Testis (tissue), 2 donors: Measurements from ENCODE around the gene IFFO2.

ENCODE experiments used
- POLR2A ChIP-seq: fragments of 450-650 bp; IDR thresholded peaks from one replicate; pipeline ENCODE4 v1.6.1; 2017; ENCODE audit warnings: antibody characterized with exemption, mild to moderate bottlenecking, moderate library complexity
- TF ChIP-seq, protein P1 (sequence below), 3 experiments: fragments of 450-650 bp in 2 of 3; fragments of 200-600 bp in 1 of 3; sonication (generic) in 1 of 3; IDR thresholded peaks; one replicate each; pipeline ENCODE4 v1.5.1; 2016 to 2019; ENCODE audit warnings: antibody characterized with exemption in 3 of 3, mild to moderate bottlenecking in 2 of 3, moderate library complexity in 1 of 3

- no peak for TF ChIP-seq POLR2A
- TF ChIP-seq, protein P1, sequence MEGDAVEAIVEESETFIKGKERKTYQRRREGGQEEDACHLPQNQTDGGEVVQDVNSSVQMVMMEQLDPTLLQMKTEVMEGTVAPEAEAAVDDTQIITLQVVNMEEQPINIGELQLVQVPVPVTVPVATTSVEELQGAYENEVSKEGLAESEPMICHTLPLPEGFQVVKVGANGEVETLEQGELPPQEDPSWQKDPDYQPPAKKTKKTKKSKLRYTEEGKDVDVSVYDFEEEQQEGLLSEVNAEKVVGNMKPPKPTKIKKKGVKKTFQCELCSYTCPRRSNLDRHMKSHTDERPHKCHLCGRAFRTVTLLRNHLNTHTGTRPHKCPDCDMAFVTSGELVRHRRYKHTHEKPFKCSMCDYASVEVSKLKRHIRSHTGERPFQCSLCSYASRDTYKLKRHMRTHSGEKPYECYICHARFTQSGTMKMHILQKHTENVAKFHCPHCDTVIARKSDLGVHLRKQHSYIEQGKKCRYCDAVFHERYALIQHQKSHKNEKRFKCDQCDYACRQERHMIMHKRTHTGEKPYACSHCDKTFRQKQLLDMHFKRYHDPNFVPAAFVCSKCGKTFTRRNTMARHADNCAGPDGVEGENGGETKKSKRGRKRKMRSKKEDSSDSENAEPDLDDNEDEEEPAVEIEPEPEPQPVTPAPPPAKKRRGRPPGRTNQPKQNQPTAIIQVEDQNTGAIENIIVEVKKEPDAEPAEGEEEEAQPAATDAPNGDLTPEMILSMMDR (IDR thresholded peaks at IDR 0.05), result no peak
Observed at GRCh38 chr1:18868354-18868753, 88.1 kb downstream of the IFFO2 start.
